ENCODE results near the gene MTG2. TPM values are rescaled to one million over a fixed set of nuclear protein-coding genes. Genes with fewer than 3 reads are reported as not detected.

The MTG2 gene
- total and polyA plus RNA-seq, 2 of the 13 experiments (the other 11 are each of a cell fraction or from before 2014, with no cell fraction given), result 20.4 to 37.8 TPM

DNA sequence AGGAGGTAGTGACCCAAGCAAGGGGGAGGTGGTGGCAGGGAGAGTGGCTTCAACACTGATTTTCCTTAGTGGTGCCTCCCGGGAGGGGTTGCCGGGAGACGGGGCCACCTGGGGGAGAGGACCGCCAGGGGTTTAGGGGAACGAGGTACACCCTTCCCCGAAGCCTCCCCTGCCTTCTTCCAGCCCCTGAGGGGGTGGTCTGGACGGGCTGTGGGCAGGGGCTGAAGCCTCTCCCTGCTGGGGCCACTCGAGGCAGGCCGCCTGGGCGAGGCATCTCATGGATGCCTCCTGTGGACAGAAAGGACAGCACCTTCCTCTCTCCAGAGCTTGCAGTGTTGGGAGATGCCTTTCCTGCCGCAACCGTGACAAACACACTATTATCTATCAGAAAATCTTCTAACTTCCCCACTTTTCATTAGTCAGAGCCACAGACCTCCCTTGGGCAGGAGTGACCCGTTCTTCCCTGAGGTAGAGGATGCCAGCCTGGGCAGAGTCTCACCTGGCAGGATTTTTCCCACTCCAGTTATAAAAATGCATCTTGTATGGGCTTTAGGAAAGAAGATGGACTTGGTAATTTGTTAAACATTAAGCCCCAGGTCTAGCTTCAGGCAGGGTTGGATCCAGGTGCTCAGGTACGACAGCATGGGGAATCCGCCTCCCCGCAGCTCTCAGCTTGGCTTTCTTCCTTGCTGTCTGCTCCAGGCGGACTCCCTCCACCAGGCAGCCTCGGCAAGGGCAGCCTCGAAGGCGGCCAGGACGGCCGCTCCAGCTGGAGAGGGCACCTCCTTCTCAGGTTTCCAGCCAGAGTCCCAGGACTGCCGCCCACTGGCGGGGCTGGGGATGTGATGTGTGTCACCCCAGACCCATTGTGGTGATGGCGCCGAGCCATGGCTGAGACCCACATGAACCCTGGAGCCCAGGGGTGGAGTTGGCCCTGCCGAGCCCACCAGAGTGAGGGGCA lies 26.2 kb downstream of the MTG2 start (continued):
- TF ChIP-seq ZBTB20 (CRISPR knock-in tag; IDR thresholded peaks at IDR 0.05; ENCODE audit: borderline replicate concordance, low read depth) (peak; percentile 23; the same call in 1 of the 2 replicates), MEF2D (CRISPR knock-in tag; IDR thresholded peaks at IDR 0.05) (no peak), ASH2L (IDR thresholded peaks at IDR 0.05; ENCODE audit: insufficient read length, low read depth, low read length) (peak; percentile 12), ZNF674 (CRISPR knock-in tag; IDR thresholded peaks at IDR 0.05; ENCODE audit: low read depth) (no peak), NR2F6 (IDR thresholded peaks at IDR 0.05) (no peak), NR2F6 (CRISPR knock-in tag; IDR thresholded peaks at IDR 0.05) (peak; percentile 32; the same call in 1 of the 2 replicates), SP140L (CRISPR knock-in tag; IDR thresholded peaks at IDR 0.05; ENCODE audit: borderline replicate concordance) (no peak), ZFAT (CRISPR knock-in tag; conservative IDR thresholded peaks at IDR 0.05) (no peak), NR2F2 (IDR thresholded peaks at IDR 0.05; ENCODE audit: borderline replicate concordance, low read depth) (peak; percentile 4; the same call in 1 of the 2 replicates), YEATS4 (CRISPR knock-in tag; IDR thresholded peaks at IDR 0.05; ENCODE audit: borderline replicate concordance) (no peak), NCOA1 (CRISPR knock-in tag; IDR thresholded peaks at IDR 0.05) (no peak), NRL (CRISPR knock-in tag; IDR thresholded peaks at IDR 0.05; ENCODE audit: borderline replicate concordance) (peak; percentile 56), KLF15 (CRISPR knock-in tag; IDR thresholded peaks at IDR 0.05; ENCODE audit: borderline replicate concordance) (no peak), TOPORS (CRISPR knock-in tag; IDR thresholded peaks at IDR 0.05) (no peak), ZNF614 (CRISPR knock-in tag; IDR thresholded peaks at IDR 0.05; ENCODE audit: borderline replicate concordance) (peak; percentile 46; the same call in 1 of the 2 replicates)
- TF ChIP-seq, protein P1, sequence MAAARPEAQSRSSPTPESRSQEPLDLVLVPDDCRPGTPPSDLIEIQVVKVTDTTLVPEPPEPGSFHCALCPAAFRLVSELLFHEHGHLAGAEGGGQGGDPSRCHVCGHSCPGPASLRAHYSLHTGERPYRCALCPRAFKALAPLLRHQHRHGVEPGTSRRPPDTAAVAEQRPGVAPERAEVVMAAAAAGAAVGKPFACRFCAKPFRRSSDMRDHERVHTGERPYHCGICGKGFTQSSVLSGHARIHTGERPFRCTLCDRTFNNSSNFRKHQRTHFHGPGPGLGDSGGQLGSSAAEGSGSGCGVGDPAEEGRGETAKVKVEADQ (CRISPR knock-in tag; IDR thresholded peaks at IDR 0.05; ENCODE audit: borderline replicate concordance), result peak; percentile 58; the same call in 1 of the 2 replicates
- TF ChIP-seq, protein P2, sequence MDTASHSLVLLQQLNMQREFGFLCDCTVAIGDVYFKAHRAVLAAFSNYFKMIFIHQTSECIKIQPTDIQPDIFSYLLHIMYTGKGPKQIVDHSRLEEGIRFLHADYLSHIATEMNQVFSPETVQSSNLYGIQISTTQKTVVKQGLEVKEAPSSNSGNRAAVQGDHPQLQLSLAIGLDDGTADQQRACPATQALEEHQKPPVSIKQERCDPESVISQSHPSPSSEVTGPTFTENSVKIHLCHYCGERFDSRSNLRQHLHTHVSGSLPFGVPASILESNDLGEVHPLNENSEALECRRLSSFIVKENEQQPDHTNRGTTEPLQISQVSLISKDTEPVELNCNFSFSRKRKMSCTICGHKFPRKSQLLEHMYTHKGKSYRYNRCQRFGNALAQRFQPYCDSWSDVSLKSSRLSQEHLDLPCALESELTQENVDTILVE (CRISPR knock-in tag; IDR thresholded peaks at IDR 0.05), result no peak; the same call in 1 of the 2 replicates
- TF ChIP-seq, protein P3, sequence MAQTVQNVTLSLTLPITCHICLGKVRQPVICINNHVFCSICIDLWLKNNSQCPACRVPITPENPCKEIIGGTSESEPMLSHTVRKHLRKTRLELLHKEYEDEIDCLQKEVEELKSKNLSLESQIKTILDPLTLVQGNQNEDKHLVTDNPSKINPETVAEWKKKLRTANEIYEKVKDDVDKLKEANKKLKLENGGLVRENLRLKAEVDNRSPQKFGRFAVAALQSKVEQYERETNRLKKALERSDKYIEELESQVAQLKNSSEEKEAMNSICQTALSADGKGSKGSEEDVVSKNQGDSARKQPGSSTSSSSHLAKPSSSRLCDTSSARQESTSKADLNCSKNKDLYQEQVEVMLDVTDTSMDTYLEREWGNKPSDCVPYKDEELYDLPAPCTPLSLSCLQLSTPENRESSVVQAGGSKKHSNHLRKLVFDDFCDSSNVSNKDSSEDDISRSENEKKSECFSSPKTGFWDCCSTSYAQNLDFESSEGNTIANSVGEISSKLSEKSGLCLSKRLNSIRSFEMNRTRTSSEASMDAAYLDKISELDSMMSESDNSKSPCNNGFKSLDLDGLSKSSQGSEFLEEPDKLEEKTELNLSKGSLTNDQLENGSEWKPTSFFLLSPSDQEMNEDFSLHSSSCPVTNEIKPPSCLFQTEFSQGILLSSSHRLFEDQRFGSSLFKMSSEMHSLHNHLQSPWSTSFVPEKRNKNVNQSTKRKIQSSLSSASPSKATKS (CRISPR knock-in tag; IDR thresholded peaks at IDR 0.05), result no peak
- TF ChIP-seq, protein P4, sequence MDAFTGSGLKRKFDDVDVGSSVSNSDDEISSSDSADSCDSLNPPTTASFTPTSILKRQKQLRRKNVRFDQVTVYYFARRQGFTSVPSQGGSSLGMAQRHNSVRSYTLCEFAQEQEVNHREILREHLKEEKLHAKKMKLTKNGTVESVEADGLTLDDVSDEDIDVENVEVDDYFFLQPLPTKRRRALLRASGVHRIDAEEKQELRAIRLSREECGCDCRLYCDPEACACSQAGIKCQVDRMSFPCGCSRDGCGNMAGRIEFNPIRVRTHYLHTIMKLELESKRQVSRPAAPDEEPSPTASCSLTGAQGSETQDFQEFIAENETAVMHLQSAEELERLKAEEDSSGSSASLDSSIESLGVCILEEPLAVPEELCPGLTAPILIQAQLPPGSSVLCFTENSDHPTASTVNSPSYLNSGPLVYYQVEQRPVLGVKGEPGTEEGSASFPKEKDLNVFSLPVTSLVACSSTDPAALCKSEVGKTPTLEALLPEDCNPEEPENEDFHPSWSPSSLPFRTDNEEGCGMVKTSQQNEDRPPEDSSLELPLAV (CRISPR knock-in tag; conservative IDR thresholded peaks at IDR 0.05; ENCODE audit: low read depth), result no peak
- TF ChIP-seq, protein P5, sequence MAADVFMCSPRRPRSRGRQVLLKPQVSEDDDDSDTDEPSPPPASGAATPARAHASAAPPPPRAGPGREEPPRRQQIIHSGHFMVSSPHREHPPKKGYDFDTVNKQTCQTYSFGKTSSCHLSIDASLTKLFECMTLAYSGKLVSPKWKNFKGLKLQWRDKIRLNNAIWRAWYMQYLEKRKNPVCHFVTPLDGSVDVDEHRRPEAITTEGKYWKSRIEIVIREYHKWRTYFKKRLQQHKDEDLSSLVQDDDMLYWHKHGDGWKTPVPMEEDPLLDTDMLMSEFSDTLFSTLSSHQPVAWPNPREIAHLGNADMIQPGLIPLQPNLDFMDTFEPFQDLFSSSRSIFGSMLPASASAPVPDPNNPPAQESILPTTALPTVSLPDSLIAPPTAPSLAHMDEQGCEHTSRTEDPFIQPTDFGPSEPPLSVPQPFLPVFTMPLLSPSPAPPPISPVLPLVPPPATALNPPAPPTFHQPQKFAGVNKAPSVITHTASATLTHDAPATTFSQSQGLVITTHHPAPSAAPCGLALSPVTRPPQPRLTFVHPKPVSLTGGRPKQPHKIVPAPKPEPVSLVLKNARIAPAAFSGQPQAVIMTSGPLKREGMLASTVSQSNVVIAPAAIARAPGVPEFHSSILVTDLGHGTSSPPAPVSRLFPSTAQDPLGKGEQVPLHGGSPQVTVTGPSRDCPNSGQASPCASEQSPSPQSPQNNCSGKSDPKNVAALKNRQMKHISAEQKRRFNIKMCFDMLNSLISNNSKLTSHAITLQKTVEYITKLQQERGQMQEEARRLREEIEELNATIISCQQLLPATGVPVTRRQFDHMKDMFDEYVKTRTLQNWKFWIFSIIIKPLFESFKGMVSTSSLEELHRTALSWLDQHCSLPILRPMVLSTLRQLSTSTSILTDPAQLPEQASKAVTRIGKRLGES (CRISPR knock-in tag; IDR thresholded peaks at IDR 0.05; ENCODE audit: borderline replicate concordance), result no peak

Measured in HepG2 (cell line).